Cerebellar cortex (tissue), 1 donor: Measurements from ENCODE around the gene FAM131A.

Source experiments
- DNase-seq: peaks from one replicate; pipeline ENCODE4 v3.0.0-alpha.2; 2015; ENCODE audit warnings: low spot score

FAM131A gene

GRCh38 chr3:184337399-184337714 lies at the start of gene FAM131A:
FAM131A (plus strand) TSS chr3:184337600; CDS start chr3:184337631, 31 bp downstream.
- DNase-seq = peak; percentile 88

- DNase-seq = peak; percentile 72
Observed at GRCh38 chr3:184289426-184289938, 47.9 kb upstream of the FAM131A start.

GRCh38 chr3:184290331-184290730 lies 47.1 kb upstream of the FAM131A start:
- DNase-seq = no peak

GRCh38 chr3:184291044-184291737 lies 46.2 kb upstream of the FAM131A start:
- DNase-seq = no peak

GRCh38 chr3:184291738-184292445 lies 45.5 kb upstream of the FAM131A start:
- no peak for DNase-seq

- no peak for DNase-seq
Observed at GRCh38 chr3:184295771-184296170, 41.6 kb upstream of the FAM131A start.

GRCh38 chr3:184296616-184297015 lies 40.8 kb upstream of the FAM131A start:
- DNase-seq = no peak

GRCh38 chr3:184298759-184299487 lies 38.5 kb upstream of the FAM131A start, which contains the start of gene PSMD2:
PSMD2 (plus strand) TSS chr3:184299241; CDS start chr3:184299267, 26 bp downstream.
- DNase-seq = peak; percentile 97

- DNase-seq = no peak
Observed at GRCh38 chr3:184299488-184300377, 37.7 kb upstream of the FAM131A start.

- DNase-seq = no peak
Observed at GRCh38 chr3:184300378-184300720, 37.1 kb upstream of the FAM131A start.

GRCh38 chr3:184305577-184305976 lies 31.8 kb upstream of the FAM131A start:
- DNase-seq = no peak

- DNase-seq = no peak
Observed at GRCh38 chr3:184306341-184306972, 30.9 kb upstream of the FAM131A start.

GRCh38 chr3:184307915-184308314 lies 29.5 kb upstream of the FAM131A start:
- DNase-seq = no peak

GRCh38 chr3:184308744-184309143 lies 28.7 kb upstream of the FAM131A start:
- no peak for DNase-seq

GRCh38 chr3:184311633-184312032 lies 25.8 kb upstream of the FAM131A start:
- DNase-seq = no peak

- DNase-seq = peak; percentile 90
Observed at GRCh38 chr3:184314363-184314699, 23.1 kb upstream of the FAM131A start, which contains the start of gene EIF4G1. EIF4G1 (plus strand) TSS chr3:184314606; CDS start chr3:184315797, 1,191 bp downstream.

GRCh38 chr3:184314700-184315542 lies 22.5 kb upstream of the FAM131A start:
- no peak for DNase-seq

- DNase-seq = no peak
Observed at GRCh38 chr3:184315543-184315867, 21.9 kb upstream of the FAM131A start.

GRCh38 chr3:184315871-184316661 lies 21.3 kb upstream of the FAM131A start:
- no peak for DNase-seq

- no peak for DNase-seq
Observed at GRCh38 chr3:184316792-184317191, 20.6 kb upstream of the FAM131A start.
